Muscle layer of colon (tissue), 2 donors: Measurements from ENCODE around the gene PDIA3.
A peak's percentile ranks its signal among the peaks of the same experiment; 100 is the strongest.

Experiments used
- H3K27ac ChIP-seq: one replicate; pipeline ENCODE4 v1.7.0; 2013; ENCODE audit warnings: low read depth, mild to moderate bottlenecking, low read length, moderate library complexity
- H3K27me3 ChIP-seq, 2 donors: one replicate each; pipeline ENCODE4 v1.7.0; 2013; ENCODE audit warnings: low read length in 2 of 2, mild to moderate bottlenecking in 2 of 2; ENCODE audit not compliant: insufficient read depth in 2 of 2, control insufficient read depth in 1 of 2
- H3K36me3 ChIP-seq: one replicate; pipeline ENCODE4 v1.7.0; 2013; ENCODE audit warnings: mild to moderate bottlenecking, low read length; ENCODE audit not compliant: insufficient read depth
- H3K4me1 ChIP-seq: one replicate; pipeline ENCODE4 v1.7.0; 2013; ENCODE audit warnings: mild to moderate bottlenecking, low read length; ENCODE audit not compliant: insufficient read depth
- H3K4me3 ChIP-seq, 2 donors: one replicate each; pipeline ENCODE4 v1.7.0; 2013; ENCODE audit warnings: low read length in 2 of 2, low read depth in 1 of 2, mild to moderate bottlenecking in 1 of 2, moderate library complexity in 1 of 2
- H3K9ac ChIP-seq: one replicate; pipeline ENCODE4 v1.7.0; 2013; ENCODE audit warnings: low read length
- H3K9me3 ChIP-seq: one replicate; pipeline ENCODE4 v1.7.0; 2013; ENCODE audit warnings: mild to moderate bottlenecking, low read length
- donor health status: abdominal sarcoma.
- donor health status: Adenocarcinoma of cecum.

PDIA3 gene

DNA sequence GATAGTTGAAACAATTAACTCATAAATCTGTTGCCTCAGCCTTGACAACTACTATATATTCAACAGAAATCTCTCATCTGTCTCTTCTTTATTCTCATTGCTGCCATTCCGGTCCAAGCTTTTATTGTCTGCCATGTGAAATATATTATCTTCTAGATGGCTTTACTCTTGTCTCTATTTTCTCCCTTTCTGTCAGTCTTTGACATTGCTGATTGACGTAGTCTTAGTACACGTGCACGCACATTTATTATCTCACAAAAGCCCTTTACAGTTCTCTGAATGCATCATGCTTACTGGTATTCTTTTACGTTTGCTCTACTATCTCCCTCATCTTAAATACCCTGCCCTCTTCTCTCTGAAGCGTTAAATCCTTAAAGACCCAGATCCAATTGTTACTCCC, 5.6 kb downstream of the PDIA3 start:
- no peak overlapping the region for H3K4me3 ChIP-seq
- no peaks in the 10 kb centered on the region for H3K9me3 ChIP-seq
- peaks cover 19% of the 10 kb centered on the region for H3K4me1 ChIP-seq
- peaks cover 18% of the 10 kb centered on the region for H3K36me3 ChIP-seq
- no peak overlapping the region for H3K9ac ChIP-seq
- no peak overlapping the region for H3K27ac ChIP-seq
- H3K27me3 ChIP-seq: no peaks in the 10 kb centered on the region

DNA sequence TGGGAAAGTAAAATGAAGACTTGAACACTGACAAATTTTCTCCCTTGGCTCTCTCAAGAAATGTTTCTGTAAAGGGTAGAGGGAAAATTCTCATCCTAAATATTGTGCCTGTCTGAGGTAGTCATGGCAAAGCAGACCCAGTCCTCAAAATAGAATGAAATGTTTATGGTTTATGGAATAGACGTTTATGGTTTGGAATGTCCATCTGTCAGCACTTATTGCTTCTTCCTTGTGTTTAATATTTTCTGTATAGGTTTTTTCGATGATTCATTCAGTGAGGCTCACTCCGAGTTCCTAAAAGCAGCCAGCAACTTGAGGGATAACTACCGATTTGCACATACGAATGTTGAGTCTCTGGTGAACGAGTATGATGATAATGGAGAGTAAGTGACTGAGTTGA, 16.6 kb downstream of the PDIA3 start:
- peaks cover 57% of the 10 kb centered on the region for H3K36me3 ChIP-seq
- no peak overlapping the region for H3K9ac ChIP-seq
- H3K9me3 ChIP-seq: no peaks in the 10 kb centered on the region
- H3K27me3 ChIP-seq: no peaks in the 10 kb centered on the region
- no peak overlapping the region for H3K4me3 ChIP-seq
- no peaks in the 10 kb centered on the region for H3K4me1 ChIP-seq
- H3K27ac ChIP-seq: no peak overlapping the region

DNA sequence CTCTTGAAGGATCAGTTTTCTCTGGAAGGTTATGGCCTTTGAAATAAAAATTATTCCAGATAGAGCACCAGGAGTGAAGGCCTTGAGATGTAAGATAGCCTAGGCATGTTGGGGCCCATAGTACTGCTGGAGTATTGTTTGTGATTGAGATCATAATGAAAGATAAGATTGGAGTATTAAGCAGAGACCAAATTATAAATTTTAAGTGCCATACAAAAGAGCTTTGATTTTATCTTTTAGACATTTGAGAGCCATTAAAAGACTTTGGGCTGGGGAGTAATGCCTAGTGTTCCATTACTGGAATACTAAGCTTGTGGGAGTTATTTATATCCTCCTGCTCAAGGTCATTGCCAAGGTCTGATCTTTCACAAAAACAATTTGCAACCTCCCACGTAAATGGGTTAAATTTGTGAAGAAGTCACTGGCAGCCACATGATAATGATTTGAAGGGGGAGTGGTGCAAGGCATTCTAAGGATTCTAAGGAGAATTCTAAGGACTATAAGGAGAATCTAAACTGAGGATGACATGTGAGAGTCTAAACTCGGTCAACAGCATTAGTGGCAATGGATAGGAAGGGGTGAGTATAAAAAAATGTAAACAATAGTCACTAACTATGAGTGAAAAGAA, 17.7 kb downstream of the PDIA3 start:
- Histone ChIP-seq H3K36me3 (peaks cover 61% of the 10 kb centered on the region), H3K9me3 (no peaks in the 10 kb centered on the region), H3K4me1 (no peaks in the 10 kb centered on the region), H3K27me3 (no peaks in the 10 kb centered on the region), H3K27ac (no peak overlapping the region), H3K4me3 (no peak overlapping the region), H3K9ac (no peak overlapping the region)

DNA sequence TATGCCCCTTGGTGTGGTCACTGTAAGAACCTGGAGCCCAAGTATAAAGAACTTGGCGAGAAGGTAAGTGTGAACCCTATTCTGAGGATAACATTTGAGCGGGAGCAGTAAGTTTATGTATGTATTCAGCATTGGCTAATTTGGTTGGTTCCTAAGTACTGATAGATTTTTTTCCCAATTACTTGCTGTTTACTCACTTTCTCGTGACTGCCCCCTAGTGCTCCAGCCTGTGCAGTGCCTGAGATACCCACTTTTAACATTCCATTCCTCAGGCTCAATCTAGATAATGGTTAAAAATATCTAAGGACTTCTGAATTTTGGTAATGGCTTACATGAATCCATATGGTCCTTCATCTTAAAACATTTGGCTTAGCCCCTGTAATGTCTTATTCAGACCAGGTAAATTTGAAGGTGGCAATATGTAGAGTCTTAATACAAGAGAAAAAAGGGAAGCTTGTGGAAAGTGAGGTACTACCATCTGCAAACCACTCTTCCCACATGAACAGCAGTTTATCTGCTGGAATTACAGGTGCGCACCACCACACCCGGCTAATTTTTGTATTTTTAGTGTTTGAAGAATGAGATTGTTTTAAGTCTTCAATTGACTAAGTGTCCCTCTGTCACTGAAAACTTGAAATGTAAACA, 23.5 kb downstream of the PDIA3 start:
- Histone ChIP-seq H3K9me3 (no peaks in the 10 kb centered on the region), H3K4me3 (no peak overlapping the region), H3K27me3 (no peaks in the 10 kb centered on the region), H3K4me1 (no peaks in the 10 kb centered on the region), H3K9ac (no peak overlapping the region), H3K36me3 (peaks cover 69% of the 10 kb centered on the region), H3K27ac (no peak overlapping the region)

DNA sequence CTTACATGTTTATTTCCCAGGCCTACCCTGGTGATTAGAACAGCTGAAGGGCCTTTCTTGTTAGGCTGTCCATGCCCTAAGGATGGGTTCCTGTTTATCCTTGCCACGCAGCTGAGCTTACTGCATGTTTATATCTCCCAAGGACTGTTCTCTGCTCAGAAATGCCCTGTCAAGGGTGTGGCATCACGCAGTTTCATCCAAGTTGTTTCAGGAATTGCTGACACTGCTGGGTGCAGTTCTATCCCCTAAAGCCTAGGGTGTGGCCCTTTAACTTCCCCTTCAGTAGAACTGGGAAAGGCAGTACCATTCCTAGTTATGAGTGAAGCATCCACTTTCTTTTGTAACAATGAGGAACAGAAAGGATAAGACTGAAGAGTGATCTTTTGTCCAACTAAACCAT, 25.6 kb downstream of the PDIA3 start:
- no peak overlapping the region for H3K9ac ChIP-seq
- no peaks in the 10 kb centered on the region for H3K27me3 ChIP-seq
- no peak overlapping the region for H3K4me3 ChIP-seq
- H3K36me3 ChIP-seq: peaks cover 54% of the 10 kb centered on the region
- no peaks in the 10 kb centered on the region for H3K4me1 ChIP-seq
- H3K27ac ChIP-seq: no peak overlapping the region
- no peaks in the 10 kb centered on the region for H3K9me3 ChIP-seq

DNA sequence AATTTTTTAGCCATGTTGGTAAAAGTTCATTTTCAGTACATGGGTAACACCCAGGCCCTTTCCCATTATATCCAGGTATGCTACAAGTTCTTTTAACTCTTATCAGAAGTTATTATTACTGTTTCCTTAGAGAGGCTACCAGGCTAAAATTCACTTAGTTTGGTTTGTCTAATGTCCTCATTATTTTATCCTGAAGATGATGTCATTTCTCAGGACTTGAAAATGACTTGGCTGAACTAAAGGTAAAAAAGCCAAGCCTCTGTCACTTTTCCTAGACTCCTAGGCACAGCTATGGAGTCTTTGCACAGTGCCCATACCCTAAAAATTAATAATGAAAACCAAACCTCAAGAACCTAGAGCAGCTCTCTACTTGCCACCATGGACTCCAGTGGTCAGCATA, 26.4 kb downstream of the PDIA3 start:
- no peak overlapping the region for H3K4me3 ChIP-seq
- no peaks in the 10 kb centered on the region for H3K9me3 ChIP-seq
- no peaks in the 10 kb centered on the region for H3K27me3 ChIP-seq
- no peak overlapping the region for H3K9ac ChIP-seq
- H3K4me1 ChIP-seq: peaks cover 3% of the 10 kb centered on the region
- no peak overlapping the region for H3K27ac ChIP-seq
- H3K36me3 ChIP-seq: peaks cover 51% of the 10 kb centered on the region

DNA sequence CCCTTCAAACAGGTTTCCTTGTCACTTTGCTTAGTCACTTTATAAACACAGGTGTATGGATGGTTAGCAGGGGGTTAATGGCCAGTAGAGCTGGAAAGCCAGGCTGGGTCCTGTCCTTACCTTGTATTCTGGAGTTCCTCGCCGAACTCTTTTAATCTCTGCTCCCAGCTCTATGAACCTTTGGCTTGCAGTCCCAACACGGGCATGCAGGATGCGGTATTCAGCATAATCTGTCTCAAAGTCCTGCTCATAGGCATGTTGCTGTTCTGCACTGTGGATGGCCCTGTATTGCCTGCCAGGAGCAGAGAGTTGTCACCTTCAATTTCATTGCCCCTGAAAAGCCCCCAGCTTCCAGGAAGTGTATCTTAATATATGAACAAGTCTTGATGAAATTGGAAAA, 27.8 kb downstream of the PDIA3 start:
- no peak overlapping the region for H3K27ac ChIP-seq
- peaks cover 38% of the 10 kb centered on the region for H3K36me3 ChIP-seq
- H3K4me3 ChIP-seq: no peak overlapping the region
- H3K9me3 ChIP-seq: no peaks in the 10 kb centered on the region
- no peak overlapping the region for H3K9ac ChIP-seq
- no peaks in the 10 kb centered on the region for H3K27me3 ChIP-seq
- H3K4me1 ChIP-seq: peaks cover 7% of the 10 kb centered on the region

DNA sequence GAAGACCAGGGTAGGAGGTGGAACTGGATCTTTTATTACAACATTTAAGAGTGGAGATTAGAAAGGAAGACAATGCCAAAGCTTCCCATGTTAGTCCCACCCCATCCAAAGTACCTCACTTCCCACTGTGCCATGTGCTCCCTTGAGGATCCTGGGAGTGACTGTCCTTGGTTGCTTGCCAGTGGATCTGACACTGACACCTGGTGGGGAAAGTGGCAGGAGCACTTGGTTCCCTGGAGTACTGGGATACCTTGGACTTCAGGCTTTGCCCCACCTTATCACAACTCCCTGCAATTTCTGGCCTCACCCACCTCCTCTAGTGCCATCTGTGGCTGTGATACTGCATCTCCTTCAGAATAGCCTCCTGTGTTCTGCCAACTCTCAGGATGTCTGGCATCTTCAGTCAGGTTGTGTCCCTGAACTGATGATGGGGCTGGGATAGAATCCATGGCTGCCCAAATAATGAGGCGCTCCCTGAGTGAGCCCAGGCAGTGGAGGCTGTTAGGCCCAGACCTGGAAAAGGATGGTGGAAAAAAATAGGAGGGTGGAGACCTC, 29.2 kb downstream of the PDIA3 start:
- no peaks in the 10 kb centered on the region for H3K9me3 ChIP-seq
- H3K4me3 ChIP-seq: no peak overlapping the region
- H3K27me3 ChIP-seq: no peaks in the 10 kb centered on the region
- H3K9ac ChIP-seq: no peak overlapping the region
- peaks cover 25% of the 10 kb centered on the region for H3K36me3 ChIP-seq
- peaks cover 7% of the 10 kb centered on the region for H3K4me1 ChIP-seq
- peak overlapping the region; percentile 81 for H3K27ac ChIP-seq

DNA sequence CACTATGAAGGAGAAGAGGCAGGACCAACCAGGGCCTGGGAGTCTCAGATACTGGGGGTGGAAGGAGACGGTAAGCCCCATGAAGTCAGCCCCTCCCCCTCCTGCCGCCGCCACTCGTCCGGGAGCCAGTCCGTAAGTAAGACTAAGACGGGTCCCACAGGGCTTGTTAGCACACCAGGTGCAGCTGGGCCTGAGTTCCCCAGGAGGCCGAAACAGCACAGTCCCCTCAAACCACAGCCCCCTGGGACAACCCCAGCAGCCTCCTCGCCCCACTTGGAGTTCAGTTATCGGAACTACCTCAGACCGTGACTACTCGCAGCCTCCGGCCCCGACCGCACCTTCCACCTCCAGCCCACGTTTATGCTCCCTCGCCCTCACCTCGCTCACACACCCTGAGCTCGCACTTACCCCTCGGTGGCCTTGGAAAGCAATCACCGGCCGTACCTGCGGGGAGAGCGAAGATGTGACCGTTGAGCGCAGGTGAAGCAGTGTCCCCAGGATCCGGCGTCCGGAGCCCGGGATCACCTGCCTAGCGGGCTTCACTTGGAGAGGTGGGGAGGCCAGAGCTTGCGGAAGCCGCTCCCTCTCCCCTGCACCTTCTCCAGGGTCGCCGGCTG, 30.0 kb downstream of the PDIA3 start:
- Histone ChIP-seq H3K4me3 (peak overlapping the region; percentile 60 to 69), H3K27ac (peak overlapping the region; percentile 81), H3K27me3 (no peaks in the 10 kb centered on the region), H3K9ac (peak overlapping the region; percentile 21), H3K4me1 (peaks cover 7% of the 10 kb centered on the region), H3K36me3 (peaks cover 20% of the 10 kb centered on the region), H3K9me3 (no peaks in the 10 kb centered on the region)

DNA sequence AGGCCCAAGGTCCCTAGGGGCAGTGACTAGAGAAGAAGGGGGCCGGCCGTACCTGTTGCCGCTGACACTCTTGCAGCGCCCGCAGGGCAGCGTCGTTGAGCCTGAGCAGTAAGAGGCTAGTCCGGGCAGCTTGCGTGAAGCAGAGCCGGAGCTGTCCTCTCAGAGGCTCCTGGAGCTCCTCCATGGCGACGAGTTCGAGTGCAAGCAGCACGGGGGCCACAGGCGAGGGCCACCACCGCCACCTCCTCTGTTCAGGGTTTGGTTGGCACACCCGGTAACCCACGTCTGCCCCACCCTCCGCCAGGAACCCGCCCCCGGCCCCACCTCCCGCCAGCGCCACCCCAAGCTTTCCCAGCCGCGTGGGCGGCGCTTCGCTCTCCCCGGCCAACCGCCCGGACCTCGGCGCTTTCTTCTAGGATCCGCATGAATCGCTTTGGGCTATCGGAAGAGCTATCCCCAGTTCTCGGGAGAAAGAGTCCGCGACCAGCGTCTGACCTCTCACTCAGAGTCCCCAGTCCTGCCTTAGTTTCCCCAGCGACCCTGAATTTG, 30.6 kb downstream of the PDIA3 start, which contains the start of gene ELL3:
Gene ELL3, minus strand, starts transcription at position 249 of the 549 bp plus-strand sequence. Its CDS starts 65 bp downstream, at position 184.
- H3K9me3 ChIP-seq: no peaks in the 10 kb centered on the region

DNA sequence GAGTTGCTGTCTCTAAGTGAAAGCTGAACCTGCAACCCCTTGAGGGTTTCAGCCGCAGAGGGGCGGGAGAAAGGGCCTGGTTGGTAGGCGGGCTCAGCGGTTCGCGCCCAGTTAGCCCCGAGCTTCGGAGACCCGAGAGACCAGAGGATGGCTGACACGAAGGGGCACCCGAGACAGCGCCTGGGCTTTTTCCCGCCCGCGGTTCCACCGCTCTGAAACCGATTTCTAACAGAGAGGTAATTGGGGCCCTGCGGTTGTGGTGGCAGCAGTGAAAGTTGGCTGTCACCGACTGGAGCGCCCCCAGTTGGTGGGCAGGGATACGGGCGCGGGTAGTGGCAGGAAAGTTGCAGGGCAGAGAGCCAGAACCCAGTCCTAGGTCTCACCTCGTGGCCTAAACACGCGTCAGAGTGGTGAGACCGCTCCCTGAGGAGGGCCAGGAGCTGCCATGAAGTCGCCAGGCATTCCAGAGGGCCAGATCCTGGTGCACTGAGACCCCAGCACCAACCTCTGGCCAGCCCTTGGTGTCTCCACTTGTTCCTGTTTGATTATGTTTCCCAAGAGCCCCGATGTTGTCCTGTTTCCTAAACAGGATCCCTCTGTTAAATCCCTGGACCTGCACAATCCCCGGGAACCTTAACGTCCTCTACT, 31.2 kb downstream of the PDIA3 start:
- Histone ChIP-seq H3K9me3 (no peaks in the 10 kb centered on the region), H3K27me3 (no peaks in the 10 kb centered on the region), H3K4me1 (peaks cover 7% of the 10 kb centered on the region), H3K36me3 (peaks cover 8% of the 10 kb centered on the region), H3K9ac (peak overlapping the region; percentile 67), H3K27ac (peak overlapping the region; percentile 81), H3K4me3 (peak overlapping the region; percentile 60 to 69)

More for the DNA sequence above, 30.6 kb downstream of the PDIA3 start, which contains the start of gene ELL3:
- Histone ChIP-seq H3K27ac (peak within 1 kb of the TSS; percentile 81), H3K9ac (peak within 1 kb of the TSS; percentile 67), H3K4me3 (peak within 1 kb of the TSS; percentile 60 to 69), H3K27me3 (no peaks in the 10 kb centered on the region), H3K4me1 (peaks cover 7% of the 10 kb centered on the region), H3K36me3 (peaks cover 14% of the 10 kb centered on the region)
